Gastroesophageal sphincter (tissue), 3 donors: ENCODE measurements around the gene SNPH.

Experiments
- EP300 ChIP-seq: sonication (generic); formaldehyde crosslinking; IDR thresholded peaks from one replicate; pipeline ENCODE4 v1.6.1; 2017; ENCODE audit warnings: antibody characterized with exemption, mild to moderate bottlenecking
- TF ChIP-seq, protein P1 (sequence below), 4 experiments: fragments of 200-600 bp in 2 of 4; fragments of 450-650 bp in 2 of 4; sonication (generic) in 1 of 4; IDR thresholded peaks; one replicate each; pipeline ENCODE4 v1.5.1; 2017 to 2019; ENCODE audit warnings: antibody characterized with exemption in 4 of 4, mild to moderate bottlenecking in 2 of 4, moderate library complexity in 2 of 4

DNA sequence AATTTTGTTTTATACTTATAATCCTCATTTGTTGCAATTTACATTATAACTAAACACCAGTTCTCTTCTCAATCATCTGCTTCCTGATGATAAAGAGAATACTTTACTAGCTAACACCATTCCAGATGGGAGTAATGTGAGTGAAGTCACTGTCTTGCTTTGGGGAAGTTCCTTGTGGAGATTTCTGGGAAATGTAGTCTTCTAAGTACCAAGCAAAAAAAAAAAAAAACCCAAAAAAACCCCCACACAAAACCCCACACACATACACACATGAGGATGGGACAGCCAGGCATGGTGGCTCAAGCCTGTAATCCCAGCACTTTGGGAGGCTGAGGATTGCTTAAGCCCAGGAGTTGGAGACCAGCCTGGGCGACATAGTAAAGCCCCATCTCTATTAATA lies 2.2 kb upstream of the SNPH start:
- TF ChIP-seq, protein P1, sequence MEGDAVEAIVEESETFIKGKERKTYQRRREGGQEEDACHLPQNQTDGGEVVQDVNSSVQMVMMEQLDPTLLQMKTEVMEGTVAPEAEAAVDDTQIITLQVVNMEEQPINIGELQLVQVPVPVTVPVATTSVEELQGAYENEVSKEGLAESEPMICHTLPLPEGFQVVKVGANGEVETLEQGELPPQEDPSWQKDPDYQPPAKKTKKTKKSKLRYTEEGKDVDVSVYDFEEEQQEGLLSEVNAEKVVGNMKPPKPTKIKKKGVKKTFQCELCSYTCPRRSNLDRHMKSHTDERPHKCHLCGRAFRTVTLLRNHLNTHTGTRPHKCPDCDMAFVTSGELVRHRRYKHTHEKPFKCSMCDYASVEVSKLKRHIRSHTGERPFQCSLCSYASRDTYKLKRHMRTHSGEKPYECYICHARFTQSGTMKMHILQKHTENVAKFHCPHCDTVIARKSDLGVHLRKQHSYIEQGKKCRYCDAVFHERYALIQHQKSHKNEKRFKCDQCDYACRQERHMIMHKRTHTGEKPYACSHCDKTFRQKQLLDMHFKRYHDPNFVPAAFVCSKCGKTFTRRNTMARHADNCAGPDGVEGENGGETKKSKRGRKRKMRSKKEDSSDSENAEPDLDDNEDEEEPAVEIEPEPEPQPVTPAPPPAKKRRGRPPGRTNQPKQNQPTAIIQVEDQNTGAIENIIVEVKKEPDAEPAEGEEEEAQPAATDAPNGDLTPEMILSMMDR (IDR thresholded peaks at IDR 0.05): no peak
- no peak for TF ChIP-seq EP300
